Endothelial cell of umbilical vein (primary cell): ENCODE results near the gene UBE2E3. TPM values are rescaled to one million over a fixed set of nuclear protein-coding genes. Genes with fewer than 3 reads are reported as not detected.

Experiments used
- BruUV-seq: library from RNA; stranded (reverse); fragments of 400-500 nt; replicated peaks from 2 replicates; lab custom pipeline; 2021; lab: Mats Ljungman, UMichigan
- CTCF ChIA-PET: fragments of 300-600, 350-600 bp; sonication (Branson Sonifier 250); formaldehyde crosslinking; loops from one replicate; lab custom pipeline; 2021; ENCODE audit warnings: antibody characterized with exemption, inconsistent platforms; lab: Charles Lee
- POLR2A ChIA-PET: fragments of 300-600, 350-600 bp; sonication (Branson Sonifier 250); formaldehyde crosslinking; loops from one replicate; lab custom pipeline; 2021; ENCODE audit warnings: antibody characterized with exemption, inconsistent platforms; lab: Charles Lee
- DNase-seq: peaks from one replicate; pipeline ENCODE4 v3.0.0-alpha.2; 2011; ENCODE audit warnings: low read depth, low spot score
- FAIRE-seq: peaks from 2 replicates; lab custom pipeline; 2011; peaks lifted over from hg19 to GRCh38; lab: Jason Lieb, UNC
- H2AFZ ChIP-seq: 2 replicates; pipeline ENCODE4 v1.6.0; 2012; ENCODE audit warnings: low read depth, low read length, control low read depth, inconsistent platforms
- H3K27ac ChIP-seq: 2 replicates; pipeline ENCODE4 v1.5.1; 2011; ENCODE audit warnings: low read depth, mild to moderate bottlenecking, control low read depth, low read length, moderate library complexity; ENCODE audit not compliant: insufficient read depth
- H3K27me3 ChIP-seq, 2 experiments: 2 replicates each; pipeline versions ENCODE4 v1.6.0 to v1.6.1; 2011; ENCODE audit warnings: low read length in 2 of 2, mixed read lengths in 1 of 2; ENCODE audit not compliant: control insufficient read depth in 2 of 2, insufficient read depth in 2 of 2
- H3K36me3 ChIP-seq, 2 experiments: 2 replicates in 1 of 2; 3 replicates in 1 of 2; pipeline ENCODE4 v1.5.1; 2011; ENCODE audit warnings: low read length in 2 of 2, mild to moderate bottlenecking in 1 of 2, moderate library complexity in 1 of 2; ENCODE audit not compliant: control insufficient read depth in 2 of 2, insufficient read depth in 2 of 2; ENCODE audit errors: extremely low read depth in 1 of 2
- H3K4me1 ChIP-seq: 3 replicates; pipeline ENCODE4 v1.5.1; 2011; ENCODE audit warnings: mild to moderate bottlenecking, low read length; ENCODE audit not compliant: control insufficient read depth, insufficient read depth; ENCODE audit errors: extremely low read depth
- H3K4me2 ChIP-seq: 2 replicates; pipeline ENCODE4 v1.6.1; 2011; ENCODE audit warnings: low read length, control low read depth, mixed read lengths; ENCODE audit not compliant: insufficient read depth
- H3K4me3 ChIP-seq, 3 experiments: fragments of 200-600 bp in 1 of 3; sonication (generic), shearing (Covaris generic) in 1 of 3; replicated peaks in 1 of 3; 2 replicates each; pipeline ENCODE4 v1.5.1; 2011 to 2016; ENCODE audit warnings: control low read depth in 3 of 3, low read length in 3 of 3, mild to moderate bottlenecking in 2 of 3, inconsistent platforms in 1 of 3, low read depth in 1 of 3, moderate library complexity in 1 of 3; ENCODE audit not compliant: insufficient read depth in 1 of 3
- H3K79me2 ChIP-seq: 2 replicates; pipeline ENCODE4 v1.6.0; 2012; ENCODE audit warnings: low read length, inconsistent platforms; ENCODE audit not compliant: control insufficient read depth, insufficient read depth
- H3K9ac ChIP-seq: replicated peaks from 2 replicates; pipeline ENCODE3; 2011; ENCODE audit warnings: low read length, control low read depth; ENCODE audit not compliant: insufficient read depth; ENCODE audit errors: extremely low read depth
- H3K9me1 ChIP-seq: replicated peaks from 3 replicates; pipeline ENCODE4 v1.6.0; 2011; ENCODE audit warnings: mild to moderate bottlenecking, low read length; ENCODE audit not compliant: control insufficient read depth, insufficient read depth; ENCODE audit errors: extremely low read depth
- H3K9me3 ChIP-seq: replicated peaks from 2 replicates; pipeline ENCODE4 v1.5.1; 2012; ENCODE audit warnings: low read length, inconsistent platforms; ENCODE audit not compliant: control insufficient read depth, insufficient read depth
- H4K20me1 ChIP-seq: replicated peaks from 2 replicates; pipeline ENCODE3; 2011; ENCODE audit warnings: mild to moderate bottlenecking, low read length; ENCODE audit not compliant: control insufficient read depth, insufficient read depth; ENCODE audit errors: extremely low read depth
- CTCF ChIP-seq, 2 donors: IDR thresholded peaks; 1 replicate in 1 of 2; 2 replicates in 1 of 2; pipeline ENCODE4 v1.5.1; 2011; ENCODE audit warnings: low read length in 2 of 2, mild to moderate bottlenecking in 2 of 2, moderate library complexity in 2 of 2, control low read depth in 1 of 2, inconsistent platforms in 1 of 2, low read depth in 1 of 2; ENCODE audit not compliant: insufficient read depth in 1 of 2; ENCODE audit errors: extremely low read depth in 1 of 2
- EZH2 ChIP-seq: IDR thresholded peaks from 2 replicates; pipeline ENCODE4 v1.6.1; 2012; ENCODE audit warnings: borderline replicate concordance, low read depth, mild to moderate bottlenecking, moderate library complexity, low read length, inconsistent platforms; ENCODE audit not compliant: severe bottlenecking
- FOS ChIP-seq: IDR thresholded peaks from 2 replicates; pipeline ENCODE4 v1.6.1; 2011; ENCODE audit warnings: mild to moderate bottlenecking, low read length, moderate library complexity, borderline replicate concordance; ENCODE audit not compliant: insufficient read depth
- GATA2 ChIP-seq: IDR thresholded peaks from 2 replicates; pipeline ENCODE4 v1.7.0; 2011; ENCODE audit warnings: low read depth, mild to moderate bottlenecking, moderate library complexity, mixed read lengths, low read length; ENCODE audit not compliant: insufficient read length, insufficient read depth
- JUN ChIP-seq: IDR thresholded peaks from 2 replicates; pipeline ENCODE4 v1.6.1; 2011; ENCODE audit warnings: borderline replicate concordance, low read depth; ENCODE audit not compliant: insufficient read length, insufficient read depth
- MYC ChIP-seq: IDR thresholded peaks from one replicate; pipeline ENCODE4 v1.6.1; 2011; ENCODE audit warnings: mild to moderate bottlenecking, low read depth, low read length
- POLR2A ChIP-seq: IDR thresholded peaks from 2 replicates; pipeline ENCODE4 v1.6.1; 2012; ENCODE audit warnings: low read depth, mild to moderate bottlenecking, control low read depth, low read length
- POLR2AphosphoS5 ChIP-seq: IDR thresholded peaks from 2 replicates; pipeline ENCODE4 v1.6.1; 2012; ENCODE audit warnings: low read depth, mild to moderate bottlenecking, control low read depth, low read length, moderate library complexity; ENCODE audit not compliant: insufficient read depth
- dilution Hi-C: fragments of 300-500 bp; cut with MboI; formaldehyde crosslinking; loops from one replicate; pipeline ENCODE4 v1.15.0; 2019; ENCODE audit warnings: low sequenced_read_pairs; ENCODE audit not compliant: extremely low pct_ligation_motif_present
- intact Hi-C: fragments of 100-400 bp; cut with micrococcal nuclease; formaldehyde crosslinking; loops from one replicate; pipeline ENCODE4 v1.10.0; 2022
- polyA plus RNA-seq, 4 experiments: library from polyadenylated mRNA; depleted of rRNA in 3 of 4; stranded (reverse) in 3 of 4; unstranded in 1 of 4; fragments of >200 nt; gene quantifications; 2 replicates each; pipeline versions ENCODE4 v1.2.1 to v1.2.3, GENCODE V29; 2011 to 2012; ENCODE audit warnings: missing spikeins in 1 of 4
- total RNA-seq: library from RNA; stranded (reverse); gene quantifications from 2 replicates; pipeline ENCODE4 v1.2.3, GENCODE V29; 2021
- TF ChIP-seq, protein P1 (sequence below): IDR thresholded peaks from 2 replicates; pipeline ENCODE4 v1.6.1; 2011; ENCODE audit not compliant: insufficient read depth, insufficient read length

The UBE2E3 gene
- total and polyA plus RNA-seq, 2 donors (not counting 3 experiments of a cell fraction or from before 2014, with no cell fraction given) = 81.5 to 107 TPM

DNA sequence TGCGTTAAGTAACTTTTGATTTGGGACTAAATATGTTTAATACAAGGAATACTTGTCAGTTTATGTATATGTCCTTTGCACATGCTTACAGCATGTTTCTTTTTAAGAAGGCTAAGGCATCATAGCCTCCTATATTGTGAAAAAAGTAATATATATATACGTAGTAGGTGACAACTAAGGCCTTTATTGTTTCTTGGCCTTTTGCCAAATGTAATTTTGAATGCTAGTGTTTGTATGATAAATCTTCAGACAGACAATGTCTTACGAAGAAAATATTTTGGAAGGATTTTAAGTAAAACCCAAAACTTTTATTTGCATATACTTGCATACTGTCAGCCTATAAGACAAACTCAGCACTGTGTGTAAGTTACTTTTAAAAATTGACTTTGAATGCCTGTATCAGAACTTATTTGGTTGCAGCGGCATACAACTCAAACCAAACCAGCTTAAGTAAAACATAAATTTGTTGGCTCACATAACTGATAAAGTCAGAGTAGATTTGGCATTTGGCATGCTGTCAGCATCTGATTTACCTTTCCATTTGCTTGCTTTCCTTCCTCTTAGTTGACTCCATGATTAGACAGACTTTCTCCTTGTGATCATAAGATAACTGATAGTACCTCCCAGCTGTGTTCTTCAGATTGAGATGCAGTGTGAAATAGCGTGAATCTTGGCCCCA, 24.4 kb downstream of the UBE2E3 start:
- no peaks in the 10 kb centered on the region for H3K27me3 ChIP-seq
- TF ChIP-seq FOS (no peak), MYC (no peak), POLR2AphosphoS5 (no peak), JUN (no peak), POLR2A (no peak), CTCF (IDR thresholded peaks at IDR 0.05; ENCODE audit: extremely low read depth in 1 of 2, insufficient read depth in 1 of 2, low read depth in 1 of 2, low read length in 2 of 2) (no peak), GATA2 (no peak), EZH2 (no peak)
- TF ChIP-seq, protein P1, sequence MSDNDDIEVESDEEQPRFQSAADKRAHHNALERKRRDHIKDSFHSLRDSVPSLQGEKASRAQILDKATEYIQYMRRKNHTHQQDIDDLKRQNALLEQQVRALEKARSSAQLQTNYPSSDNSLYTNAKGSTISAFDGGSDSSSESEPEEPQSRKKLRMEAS = no peak
- DNase-seq = no peak
- FAIRE-seq = no peak
- H3K4me2 ChIP-seq = no peak overlapping the region
- H3K9me1 ChIP-seq = peaks cover 4% of the 10 kb centered on the region
- no TSS peak for BruUV-seq
- no peak overlapping the region for H2AFZ ChIP-seq
- dilution Hi-C loops = no loop called here
- no peak overlapping the region for H3K4me3 ChIP-seq
- no peak overlapping the region for H3K27ac ChIP-seq
- intact Hi-C loops = no loop called here
- CTCF ChIA-PET = interaction anchor here (1.0 to 2.1 kb wide), 3 partner anchors 8 to 710 kb away, joined by 3 to 9 read pairs (median 4); partner anchors contain the start of gene UBE2E3
- H3K9ac ChIP-seq = no peak overlapping the region
- H3K4me1 ChIP-seq = no peaks in the 10 kb centered on the region
- no peaks in the 10 kb centered on the region for H3K36me3 ChIP-seq
- POLR2A ChIA-PET = no interaction called here
- peaks cover 84% of the 10 kb centered on the region for H3K79me2 ChIP-seq
- H3K9me3 ChIP-seq = no peaks in the 10 kb centered on the region
- peaks cover 17% of the 10 kb centered on the region for H4K20me1 ChIP-seq
